ENCODE data around the gene TUBG2.

DNA sequence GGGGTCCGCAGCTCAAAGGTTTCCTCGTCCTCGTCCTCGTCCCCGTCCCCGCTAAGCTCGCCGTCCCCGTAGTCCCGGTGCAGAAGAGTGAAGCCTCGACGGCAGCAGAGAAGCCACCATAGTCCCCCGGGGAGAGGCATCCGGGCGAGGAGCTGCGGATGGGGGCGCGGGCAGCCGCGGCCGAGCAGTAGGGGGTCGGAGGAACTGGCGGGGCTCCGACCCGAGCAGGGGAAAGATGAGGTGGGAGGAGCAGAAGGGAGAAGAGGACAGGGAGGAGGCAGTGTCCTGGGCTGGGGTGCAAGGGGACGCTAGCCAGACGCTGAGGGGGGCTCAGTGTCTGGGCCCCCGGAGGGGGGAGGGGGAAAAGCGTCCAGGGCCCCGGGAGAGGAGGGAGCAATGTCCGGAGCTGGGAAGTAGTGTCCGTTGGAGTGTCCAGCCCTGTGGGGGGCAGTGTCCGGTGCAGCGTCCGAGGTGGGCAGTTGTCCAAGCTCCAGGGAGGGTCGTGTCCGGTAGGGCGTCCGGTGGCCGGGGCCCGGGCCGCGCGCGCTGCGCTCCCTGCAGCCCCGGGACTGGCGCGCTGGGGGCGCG lies 17.4 kb downstream of the TUBG2 start, which contains the start of gene PLEKHH3:
- TF ChIP-seq CTCF (IDR thresholded peaks at IDR 0.05; ENCODE audit: poor library complexity) (peak; percentile 9), EZH2 (IDR thresholded peaks at IDR 0.05; ENCODE audit: borderline replicate concordance) (no peak), EZH2phosphoT487 (IDR thresholded peaks at IDR 0.05; ENCODE audit: low read depth, severe bottlenecking, unreplicated experiment) (no peak)

All from hepatocyte (in vitro differentiated cells).